ENCODE results near the gene SELENOF. TPM values are rescaled to one million over a fixed set of nuclear protein-coding genes. Genes with fewer than 3 reads are reported as not detected.

The SELENOF gene
- total and polyA plus RNA-seq, 2 of the 13 experiments (the other 11 are each of a cell fraction or from before 2014, with no cell fraction given) = 133 to 163 TPM

DNA sequence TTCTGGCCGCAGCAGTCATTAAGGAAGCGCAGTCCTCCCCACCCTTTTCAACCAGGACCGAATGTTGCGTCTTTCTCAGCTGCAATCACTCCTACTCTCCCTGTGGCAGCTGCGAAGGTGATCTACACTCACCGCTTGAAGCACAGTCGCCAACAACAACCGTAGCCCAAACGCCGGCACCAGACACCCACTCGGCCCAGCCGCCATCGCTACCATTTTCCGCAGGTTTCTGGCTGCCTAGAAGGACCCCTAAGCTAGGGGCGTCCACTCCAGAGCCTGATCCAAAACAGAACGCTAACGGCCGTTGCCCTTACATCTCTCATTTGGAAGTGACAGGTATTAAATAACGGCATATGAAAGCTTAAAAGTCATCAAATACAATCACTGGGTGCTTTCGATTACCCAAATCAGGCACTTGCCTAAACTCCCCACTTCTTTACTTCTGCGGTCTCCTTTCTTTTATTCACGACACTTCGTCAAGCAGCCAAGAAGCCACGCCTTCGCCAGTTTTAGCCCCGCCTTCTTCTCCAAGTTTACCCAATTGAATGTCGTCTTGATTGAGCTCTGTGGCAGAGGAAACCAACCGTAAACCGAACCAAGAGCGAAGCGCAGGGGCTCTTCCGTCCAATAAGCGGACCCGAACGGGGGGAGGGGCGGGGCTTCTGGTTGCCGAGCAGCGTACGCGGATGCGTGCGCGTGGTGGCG lies at the start of gene SELENOF (continued):
- TF ChIP-seq SATB2 (CRISPR knock-in tag; IDR thresholded peaks at IDR 0.05) = 0 out of 2 replicates have a peak, but pooled peaks have one; percentile 67
- TF ChIP-seq ZFYVE20 (CRISPR knock-in tag; IDR thresholded peaks at IDR 0.05; ENCODE audit: borderline replicate concordance, low read depth) = no peak
- TF ChIP-seq, protein P1, sequence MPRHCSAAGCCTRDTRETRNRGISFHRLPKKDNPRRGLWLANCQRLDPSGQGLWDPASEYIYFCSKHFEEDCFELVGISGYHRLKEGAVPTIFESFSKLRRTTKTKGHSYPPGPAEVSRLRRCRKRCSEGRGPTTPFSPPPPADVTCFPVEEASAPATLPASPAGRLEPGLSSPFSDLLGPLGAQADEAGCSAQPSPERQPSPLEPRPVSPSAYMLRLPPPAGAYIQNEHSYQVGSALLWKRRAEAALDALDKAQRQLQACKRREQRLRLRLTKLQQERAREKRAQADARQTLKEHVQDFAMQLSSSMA (CRISPR knock-in tag; IDR thresholded peaks at IDR 0.05) = no peak
- TF ChIP-seq HIVEP1 (CRISPR knock-in tag; IDR thresholded peaks at IDR 0.05) = 0 out of 2 replicates have a peak, but pooled peaks have one; percentile 19
- 0 out of 2 replicates have a peak, but pooled peaks have one; percentile 6 for TF ChIP-seq TCF7 (IDR thresholded peaks at IDR 0.05; ENCODE audit: low read depth)
- no peak for TF ChIP-seq ZFP36 (IDR thresholded peaks at IDR 0.05; ENCODE audit: borderline replicate concordance, low read depth, low read length, partially characterized antibody)
- no peak for TF ChIP-seq ZNF207 (IDR thresholded peaks at IDR 0.05; ENCODE audit: borderline replicate concordance)
- TF ChIP-seq ZNF264 (CRISPR knock-in tag; IDR thresholded peaks at IDR 0.05) = no peak
- no peak for TF ChIP-seq DNMT1 (CRISPR knock-in tag; IDR thresholded peaks at IDR 0.05)
- TF ChIP-seq MIER3 (CRISPR knock-in tag; IDR thresholded peaks at IDR 0.05; ENCODE audit: borderline replicate concordance) = no peak; the same call in 1 of the 2 replicates
- no peak for TF ChIP-seq SMARCE1 (IDR thresholded peaks at IDR 0.05; ENCODE audit: borderline replicate concordance)
- TF ChIP-seq HMG20A (CRISPR knock-in tag; IDR thresholded peaks at IDR 0.05; ENCODE audit: borderline replicate concordance) = no peak
- TF ChIP-seq, protein P2, sequence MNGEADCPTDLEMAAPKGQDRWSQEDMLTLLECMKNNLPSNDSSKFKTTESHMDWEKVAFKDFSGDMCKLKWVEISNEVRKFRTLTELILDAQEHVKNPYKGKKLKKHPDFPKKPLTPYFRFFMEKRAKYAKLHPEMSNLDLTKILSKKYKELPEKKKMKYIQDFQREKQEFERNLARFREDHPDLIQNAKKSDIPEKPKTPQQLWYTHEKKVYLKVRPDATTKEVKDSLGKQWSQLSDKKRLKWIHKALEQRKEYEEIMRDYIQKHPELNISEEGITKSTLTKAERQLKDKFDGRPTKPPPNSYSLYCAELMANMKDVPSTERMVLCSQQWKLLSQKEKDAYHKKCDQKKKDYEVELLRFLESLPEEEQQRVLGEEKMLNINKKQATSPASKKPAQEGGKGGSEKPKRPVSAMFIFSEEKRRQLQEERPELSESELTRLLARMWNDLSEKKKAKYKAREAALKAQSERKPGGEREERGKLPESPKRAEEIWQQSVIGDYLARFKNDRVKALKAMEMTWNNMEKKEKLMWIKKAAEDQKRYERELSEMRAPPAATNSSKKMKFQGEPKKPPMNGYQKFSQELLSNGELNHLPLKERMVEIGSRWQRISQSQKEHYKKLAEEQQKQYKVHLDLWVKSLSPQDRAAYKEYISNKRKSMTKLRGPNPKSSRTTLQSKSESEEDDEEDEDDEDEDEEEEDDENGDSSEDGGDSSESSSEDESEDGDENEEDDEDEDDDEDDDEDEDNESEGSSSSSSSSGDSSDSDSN (CRISPR knock-in tag; IDR thresholded peaks at IDR 0.05) = no peak
- no peak for TF ChIP-seq AGO2 (optimal IDR thresholded peaks at IDR 0.05; ENCODE audit: low read depth, low read length)
- TF ChIP-seq, protein P3, sequence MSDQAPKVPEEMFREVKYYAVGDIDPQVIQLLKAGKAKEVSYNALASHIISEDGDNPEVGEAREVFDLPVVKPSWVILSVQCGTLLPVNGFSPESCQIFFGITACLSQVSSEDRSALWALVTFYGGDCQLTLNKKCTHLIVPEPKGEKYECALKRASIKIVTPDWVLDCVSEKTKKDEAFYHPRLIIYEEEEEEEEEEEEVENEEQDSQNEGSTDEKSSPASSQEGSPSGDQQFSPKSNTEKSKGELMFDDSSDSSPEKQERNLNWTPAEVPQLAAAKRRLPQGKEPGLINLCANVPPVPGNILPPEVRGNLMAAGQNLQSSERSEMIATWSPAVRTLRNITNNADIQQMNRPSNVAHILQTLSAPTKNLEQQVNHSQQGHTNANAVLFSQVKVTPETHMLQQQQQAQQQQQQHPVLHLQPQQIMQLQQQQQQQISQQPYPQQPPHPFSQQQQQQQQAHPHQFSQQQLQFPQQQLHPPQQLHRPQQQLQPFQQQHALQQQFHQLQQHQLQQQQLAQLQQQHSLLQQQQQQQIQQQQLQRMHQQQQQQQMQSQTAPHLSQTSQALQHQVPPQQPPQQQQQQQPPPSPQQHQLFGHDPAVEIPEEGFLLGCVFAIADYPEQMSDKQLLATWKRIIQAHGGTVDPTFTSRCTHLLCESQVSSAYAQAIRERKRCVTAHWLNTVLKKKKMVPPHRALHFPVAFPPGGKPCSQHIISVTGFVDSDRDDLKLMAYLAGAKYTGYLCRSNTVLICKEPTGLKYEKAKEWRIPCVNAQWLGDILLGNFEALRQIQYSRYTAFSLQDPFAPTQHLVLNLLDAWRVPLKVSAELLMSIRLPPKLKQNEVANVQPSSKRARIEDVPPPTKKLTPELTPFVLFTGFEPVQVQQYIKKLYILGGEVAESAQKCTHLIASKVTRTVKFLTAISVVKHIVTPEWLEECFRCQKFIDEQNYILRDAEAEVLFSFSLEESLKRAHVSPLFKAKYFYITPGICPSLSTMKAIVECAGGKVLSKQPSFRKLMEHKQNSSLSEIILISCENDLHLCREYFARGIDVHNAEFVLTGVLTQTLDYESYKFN (CRISPR knock-in tag; conservative IDR thresholded peaks at IDR 0.05) = no peak
- TF ChIP-seq POLR2A (IDR thresholded peaks at IDR 0.05; ENCODE audit: insufficient read depth in 1 of 2, low read depth in 2 of 2, low read length in 2 of 2) = peak; percentile 86 to 88
- peak; percentile 35; the same call in 1 of the 2 replicates for TF ChIP-seq ZFY (CRISPR knock-in tag; IDR thresholded peaks at IDR 0.05)
- TF ChIP-seq, protein P4, sequence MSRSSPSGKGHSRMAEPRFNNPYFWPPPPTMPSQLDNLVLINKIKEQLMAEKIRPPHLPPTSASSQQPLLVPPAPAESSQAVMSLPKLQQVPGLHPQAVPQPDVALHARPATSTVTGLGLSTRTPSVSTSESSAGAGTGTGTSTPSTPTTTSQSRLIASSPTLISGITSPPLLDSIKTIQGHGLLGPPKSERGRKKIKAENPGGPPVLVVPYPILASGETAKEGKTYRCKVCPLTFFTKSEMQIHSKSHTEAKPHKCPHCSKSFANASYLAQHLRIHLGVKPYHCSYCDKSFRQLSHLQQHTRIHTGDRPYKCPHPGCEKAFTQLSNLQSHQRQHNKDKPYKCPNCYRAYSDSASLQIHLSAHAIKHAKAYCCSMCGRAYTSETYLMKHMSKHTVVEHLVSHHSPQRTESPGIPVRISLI (CRISPR knock-in tag; IDR thresholded peaks at IDR 0.05; ENCODE audit: borderline replicate concordance) = no peak
- no peak for TF ChIP-seq RBM22 (optimal IDR thresholded peaks at IDR 0.05; ENCODE audit: low read length)
- no peak for TF ChIP-seq DNMT3B (CRISPR knock-in tag; conservative IDR thresholded peaks at IDR 0.05)
- TF ChIP-seq THAP11 (CRISPR knock-in tag; IDR thresholded peaks at IDR 0.05) = peak; percentile 71
- no peak for TF ChIP-seq CHD2 (IDR thresholded peaks at IDR 0.05; ENCODE audit: low read depth, low read length)
- no peak for TF ChIP-seq ZNF562 (CRISPR knock-in tag; IDR thresholded peaks at IDR 0.05; ENCODE audit: borderline replicate concordance)
